HG03175 (cell line): Measurements from ENCODE around the gene DPPA5.
"Not testable (repeated sequence)": the region's sequence is repeated elsewhere in the genome, so short reads cannot be mapped to it uniquely, and the experiment has no call there.

Source experiments
- ATAC-seq: cut with Tn5 transposase; IDR thresholded peaks from one replicate; pipeline ENCODE4 v1.9.1; 2021; ENCODE audit warnings: mild to moderate bottlenecking, moderate library complexity; ENCODE audit not compliant: unreplicated experiment

Gene DPPA5

GRCh38 chr6:73303773-73304172 lies 50.3 kb downstream of the DPPA5 start:
- ATAC-seq, result not testable (repeated sequence)
